Measurements from ENCODE around the gene PGR. TPM values are rescaled to one million over a fixed set of nuclear protein-coding genes. Genes with fewer than 3 reads are reported as not detected.

The PGR gene
- polyA plus RNA-seq, 2 of the 4 experiments (the other 2 are of a cell fraction): not detected

DNA sequence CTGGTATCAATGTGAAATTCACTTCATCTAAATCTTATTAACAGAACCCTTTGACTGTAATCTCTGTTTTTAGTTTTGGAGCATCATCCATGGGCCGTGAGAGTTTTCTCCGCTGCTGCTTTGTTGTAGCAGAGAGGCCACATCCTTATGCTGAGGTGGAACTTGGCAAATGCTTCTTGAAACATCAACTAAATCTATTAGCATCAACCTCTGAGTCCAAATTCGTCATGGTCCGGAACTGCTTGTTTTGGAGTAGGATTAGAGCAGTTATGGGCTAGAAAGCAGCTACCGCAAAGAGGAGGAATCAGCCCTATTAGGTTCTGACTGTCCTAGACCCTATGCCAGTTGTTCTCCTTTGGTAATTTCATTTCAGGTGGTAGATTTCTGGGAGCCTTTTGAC, 117.7 kb downstream of the PGR start:
- ChIA-PET POLR2A (no interaction called here), CTCF (no interaction called here)
- no peak overlapping the region for H3K4me3 ChIP-seq
- no peak overlapping the region for H3K27ac ChIP-seq
- FAIRE-seq (no peak), DNase-seq (ENCODE audit: low read depth in 1 of 2, low spot score in 1 of 2) (no peak), ATAC-seq (no peak)
- H3K4me1 ChIP-seq: no peaks in the 10 kb centered on the region
- no peak for TF ChIP-seq RCOR1 (IDR thresholded peaks at IDR 0.05; ENCODE audit: low read depth, low read length)
- TF ChIP-seq ATOH8 (CRISPR knock-in tag; IDR thresholded peaks at IDR 0.05; ENCODE audit: low read depth): no peak
- no peak for TF ChIP-seq PHF8 (IDR thresholded peaks at IDR 0.05; ENCODE audit: borderline replicate concordance, low read depth)
- no peak for TF ChIP-seq SMC3 (IDR thresholded peaks at IDR 0.05)
- TF ChIP-seq ESRRA (IDR thresholded peaks at IDR 0.05; ENCODE audit: borderline replicate concordance, low read length): no peak
- TF ChIP-seq POLR2A (IDR thresholded peaks at IDR 0.05; ENCODE audit: low read length): no peak
- no peak for TF ChIP-seq RFX5 (IDR thresholded peaks at IDR 0.05)
- no peak for TF ChIP-seq CHD2 (IDR thresholded peaks at IDR 0.05; ENCODE audit: low read length, partially characterized antibody)
- TF ChIP-seq KDM1A (IDR thresholded peaks at IDR 0.05; ENCODE audit: low read depth): no peak
- TF ChIP-seq, protein P1, sequence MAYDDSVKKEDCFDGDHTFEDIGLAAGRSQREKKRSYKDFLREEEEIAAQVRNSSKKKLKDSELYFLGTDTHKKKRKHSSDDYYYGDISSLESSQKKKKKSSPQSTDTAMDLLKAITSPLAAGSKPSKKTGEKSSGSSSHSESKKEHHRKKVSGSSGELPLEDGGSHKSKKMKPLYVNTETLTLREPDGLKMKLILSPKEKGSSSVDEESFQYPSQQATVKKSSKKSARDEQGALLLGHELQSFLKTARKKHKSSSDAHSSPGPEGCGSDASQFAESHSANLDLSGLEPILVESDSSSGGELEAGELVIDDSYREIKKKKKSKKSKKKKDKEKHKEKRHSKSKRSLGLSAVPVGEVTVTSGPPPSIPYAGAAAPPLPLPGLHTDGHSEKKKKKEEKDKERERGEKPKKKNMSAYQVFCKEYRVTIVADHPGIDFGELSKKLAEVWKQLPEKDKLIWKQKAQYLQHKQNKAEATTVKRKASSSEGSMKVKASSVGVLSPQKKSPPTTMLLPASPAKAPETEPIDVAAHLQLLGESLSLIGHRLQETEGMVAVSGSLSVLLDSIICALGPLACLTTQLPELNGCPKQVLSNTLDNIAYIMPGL (CRISPR knock-in tag; IDR thresholded peaks at IDR 0.05; ENCODE audit: borderline replicate concordance): no peak
- no peak overlapping the region for H3K4me2 ChIP-seq
- no peaks in the 10 kb centered on the region for H3K9me3 ChIP-seq
- 52% methylated on average over 5 of the region's 5 CpGs for WGBS (ENCODE audit: missing lambda C conversion rate)

- no peaks in the 10 kb centered on the region for H3K4me1 ChIP-seq
- POLR2A ChIA-PET: no interaction called here
- H3K9me3 ChIP-seq: no peaks in the 10 kb centered on the region
- H3K27ac ChIP-seq: no peak overlapping the region
- TF ChIP-seq POLR2A (IDR thresholded peaks at IDR 0.05; ENCODE audit: low read length) (no peak), POLR2AphosphoS2 (conservative IDR thresholded peaks at IDR 0.05; ENCODE audit: low read length) (no peak), RAD21 (conservative IDR thresholded peaks at IDR 0.05 in 1 of 2, IDR thresholded peaks at IDR 0.05 in 1 of 2) (no peak)
- WGBS (ENCODE audit: missing lambda C conversion rate): 23% methylated on average over 5 of the region's 5 CpGs
- H3K4me3 ChIP-seq: no peak overlapping the region
- H3K4me2 ChIP-seq: no peak overlapping the region
- DNase-seq (ENCODE audit: low read depth in 1 of 2, low spot score in 1 of 2) (no peak), ATAC-seq (no peak), FAIRE-seq (no peak)
- CTCF ChIA-PET: no interaction called here
Observed at GRCh38 chr11:101010899-101011298, 118.7 kb downstream of the PGR start.

- ChIA-PET POLR2A (no interaction called here), CTCF (no interaction called here)
- no peak overlapping the region for H3K4me3 ChIP-seq
- no peak overlapping the region for H3K4me2 ChIP-seq
- ATAC-seq (no peak), DNase-seq (ENCODE audit: low read depth in 1 of 2, low spot score in 1 of 2) (no peak), FAIRE-seq (no peak)
- TF ChIP-seq, protein P1 (CRISPR knock-in tag; IDR thresholded peaks at IDR 0.05; ENCODE audit: borderline replicate concordance): no peak
- no peak for TF ChIP-seq SMC3 (IDR thresholded peaks at IDR 0.05)
- no peak for TF ChIP-seq HDAC2 (IDR thresholded peaks at IDR 0.05)
- TF ChIP-seq EP300 (IDR thresholded peaks at IDR 0.05): no peak
- TF ChIP-seq NFE2L2 (conservative IDR thresholded peaks at IDR 0.05; ENCODE audit: low read length): no peak
- TF ChIP-seq CBX2 (IDR thresholded peaks at IDR 0.05; ENCODE audit: borderline replicate concordance, low read depth): no peak
- no peak for TF ChIP-seq FOSB (CRISPR knock-in tag; IDR thresholded peaks at IDR 0.05)
- no peak for TF ChIP-seq NPAS2 (CRISPR knock-in tag; IDR thresholded peaks at IDR 0.05; ENCODE audit: borderline replicate concordance)
- no peak for TF ChIP-seq PHF8 (IDR thresholded peaks at IDR 0.05; ENCODE audit: borderline replicate concordance, low read depth)
- no peak for TF ChIP-seq FOSL2 (IDR thresholded peaks at IDR 0.05)
- no peak for TF ChIP-seq FOSL2 (CRISPR knock-in tag; IDR thresholded peaks at IDR 0.05)
- TF ChIP-seq MYC (IDR thresholded peaks at IDR 0.05; ENCODE audit: borderline replicate concordance, low read length): no peak
- no peak overlapping the region for H3K27ac ChIP-seq
- H3K4me1 ChIP-seq: no peaks in the 10 kb centered on the region
- H3K9me3 ChIP-seq: no peaks in the 10 kb centered on the region
- 3% methylated on average over 2 of the region's 2 CpGs for whole genome bisulfite sequencing (ENCODE audit: missing lambda C conversion rate)
Observed at GRCh38 chr11:101009690-101010055, 119.9 kb downstream of the PGR start.
